GM12878 (cell line): ENCODE data around the gene KANK4.
"Not testable (repeated sequence)": the region's sequence is repeated elsewhere in the genome, so short reads cannot be mapped to it uniquely, and the experiment has no call there.

Experiments
- CREB1 ChIP-seq: IDR thresholded peaks from 2 replicates; pipeline ENCODE4 v1.6.1; 2012; ENCODE audit warnings: low read depth, mild to moderate bottlenecking, inconsistent platforms
- FOXK2 ChIP-seq: fragments of 450-650 bp; IDR thresholded peaks from 2 replicates; pipeline ENCODE4 v1.6.1; 2017; ENCODE audit warnings: mild to moderate bottlenecking, moderate library complexity
- JUNB ChIP-seq: IDR thresholded peaks from 2 replicates; pipeline ENCODE4 v1.6.1; 2016; ENCODE audit warnings: antibody characterized with exemption, mild to moderate bottlenecking
- MAX ChIP-seq: IDR thresholded peaks from 2 replicates; pipeline ENCODE4 v1.6.1; 2012; ENCODE audit warnings: low read depth, low read length, improper control_type of control experiment
- MTA3 ChIP-seq: IDR thresholded peaks from 2 replicates; pipeline ENCODE4 v1.6.1; 2012; ENCODE audit warnings: low read length, inconsistent platforms, borderline replicate concordance
- MYC ChIP-seq: IDR thresholded peaks from 2 replicates; pipeline ENCODE4 v1.6.1; 2011; ENCODE audit warnings: mild to moderate bottlenecking, low read length, moderate library complexity, inconsistent platforms; ENCODE audit not compliant: insufficient read depth, insufficient replicate concordance, insufficient read length, severe bottlenecking
- POLR2AphosphoS5 ChIP-seq: IDR thresholded peaks from 2 replicates; pipeline ENCODE4 v1.6.1; 2011; ENCODE audit warnings: mild to moderate bottlenecking, low read length, inconsistent platforms
- RAD21 ChIP-seq: IDR thresholded peaks from 2 replicates; pipeline ENCODE4 v1.6.1; 2011; ENCODE audit warnings: mild to moderate bottlenecking, low read depth, low read length, moderate library complexity; ENCODE audit not compliant: insufficient read depth
- RELA ChIP-seq: fragments of 450-650 bp; IDR thresholded peaks from 2 replicates; pipeline ENCODE4 v1.8.0; 2014; ENCODE audit warnings: borderline replicate concordance; ENCODE audit not compliant: partially characterized antibody
- STAT1 ChIP-seq: fragments of 450-650 bp; conservative IDR thresholded peaks from 2 replicates; pipeline ENCODE4 v1.6.1; 2014; ENCODE audit warnings: antibody characterized with exemption, mild to moderate bottlenecking
- TAF1 ChIP-seq: IDR thresholded peaks from 2 replicates; pipeline ENCODE4 v1.6.1; 2011; ENCODE audit warnings: mild to moderate bottlenecking, low read depth, low read length, borderline replicate concordance
- ZNF207 ChIP-seq: fragments of 450-650 bp; IDR thresholded peaks from 2 replicates; pipeline ENCODE4 v1.6.1; 2014; ENCODE audit warnings: antibody characterized with exemption, mild to moderate bottlenecking, borderline replicate concordance
- TF ChIP-seq, protein P1 (sequence below), 3 experiments: IDR thresholded peaks in 2 of 3; conservative IDR thresholded peaks in 1 of 3; 2 replicates each; pipeline ENCODE4 v1.5.1; 2011; ENCODE audit warnings: low read depth in 3 of 3, low read length in 3 of 3, mild to moderate bottlenecking in 3 of 3, control low read depth in 2 of 3, moderate library complexity in 2 of 3, inconsistent platforms in 1 of 3, mixed read lengths in 1 of 3; ENCODE audit not compliant: control insufficient read depth in 2 of 3, insufficient read depth in 1 of 3; ENCODE audit errors: extremely low read depth in 1 of 3
- TF ChIP-seq, protein P2 (sequence below): fragments of 150-350 bp; IDR thresholded peaks from 2 replicates; pipeline ENCODE4 v1.6.1; 2016; ENCODE audit warnings: low read depth, low read length

GRCh38 chr1:62220456-62220855 lies 98.8 kb downstream of the KANK4 start:
- not testable (repeated sequence) for TF ChIP-seq RELA, FOXK2, STAT1, JUNB, ZNF207, MTA3, CREB1, MAX, TAF1, RAD21, POLR2AphosphoS5, MYC
- TF ChIP-seq, protein P1, sequence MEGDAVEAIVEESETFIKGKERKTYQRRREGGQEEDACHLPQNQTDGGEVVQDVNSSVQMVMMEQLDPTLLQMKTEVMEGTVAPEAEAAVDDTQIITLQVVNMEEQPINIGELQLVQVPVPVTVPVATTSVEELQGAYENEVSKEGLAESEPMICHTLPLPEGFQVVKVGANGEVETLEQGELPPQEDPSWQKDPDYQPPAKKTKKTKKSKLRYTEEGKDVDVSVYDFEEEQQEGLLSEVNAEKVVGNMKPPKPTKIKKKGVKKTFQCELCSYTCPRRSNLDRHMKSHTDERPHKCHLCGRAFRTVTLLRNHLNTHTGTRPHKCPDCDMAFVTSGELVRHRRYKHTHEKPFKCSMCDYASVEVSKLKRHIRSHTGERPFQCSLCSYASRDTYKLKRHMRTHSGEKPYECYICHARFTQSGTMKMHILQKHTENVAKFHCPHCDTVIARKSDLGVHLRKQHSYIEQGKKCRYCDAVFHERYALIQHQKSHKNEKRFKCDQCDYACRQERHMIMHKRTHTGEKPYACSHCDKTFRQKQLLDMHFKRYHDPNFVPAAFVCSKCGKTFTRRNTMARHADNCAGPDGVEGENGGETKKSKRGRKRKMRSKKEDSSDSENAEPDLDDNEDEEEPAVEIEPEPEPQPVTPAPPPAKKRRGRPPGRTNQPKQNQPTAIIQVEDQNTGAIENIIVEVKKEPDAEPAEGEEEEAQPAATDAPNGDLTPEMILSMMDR (IDR thresholded peaks at IDR 0.05 in 2 of 3, conservative IDR thresholded peaks at IDR 0.05 in 1 of 3; ENCODE audit: control insufficient read depth in 2 of 3, extremely low read depth in 1 of 3, insufficient read depth in 1 of 3, low read depth in 3 of 3, low read length in 3 of 3): not testable (repeated sequence)
- TF ChIP-seq, protein P2, sequence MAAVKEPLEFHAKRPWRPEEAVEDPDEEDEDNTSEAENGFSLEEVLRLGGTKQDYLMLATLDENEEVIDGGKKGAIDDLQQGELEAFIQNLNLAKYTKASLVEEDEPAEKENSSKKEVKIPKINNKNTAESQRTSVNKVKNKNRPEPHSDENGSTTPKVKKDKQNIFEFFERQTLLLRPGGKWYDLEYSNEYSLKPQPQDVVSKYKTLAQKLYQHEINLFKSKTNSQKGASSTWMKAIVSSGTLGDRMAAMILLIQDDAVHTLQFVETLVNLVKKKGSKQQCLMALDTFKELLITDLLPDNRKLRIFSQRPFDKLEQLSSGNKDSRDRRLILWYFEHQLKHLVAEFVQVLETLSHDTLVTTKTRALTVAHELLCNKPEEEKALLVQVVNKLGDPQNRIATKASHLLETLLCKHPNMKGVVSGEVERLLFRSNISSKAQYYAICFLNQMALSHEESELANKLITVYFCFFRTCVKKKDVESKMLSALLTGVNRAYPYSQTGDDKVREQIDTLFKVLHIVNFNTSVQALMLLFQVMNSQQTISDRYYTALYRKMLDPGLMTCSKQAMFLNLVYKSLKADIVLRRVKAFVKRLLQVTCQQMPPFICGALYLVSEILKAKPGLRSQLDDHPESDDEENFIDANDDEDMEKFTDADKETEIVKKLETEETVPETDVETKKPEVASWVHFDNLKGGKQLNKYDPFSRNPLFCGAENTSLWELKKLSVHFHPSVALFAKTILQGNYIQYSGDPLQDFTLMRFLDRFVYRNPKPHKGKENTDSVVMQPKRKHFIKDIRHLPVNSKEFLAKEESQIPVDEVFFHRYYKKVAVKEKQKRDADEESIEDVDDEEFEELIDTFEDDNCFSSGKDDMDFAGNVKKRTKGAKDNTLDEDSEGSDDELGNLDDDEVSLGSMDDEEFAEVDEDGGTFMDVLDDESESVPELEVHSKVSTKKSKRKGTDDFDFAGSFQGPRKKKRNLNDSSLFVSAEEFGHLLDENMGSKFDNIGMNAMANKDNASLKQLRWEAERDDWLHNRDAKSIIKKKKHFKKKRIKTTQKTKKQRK: not testable (repeated sequence)
